ENCODE data around the gene EHMT1.

EHMT1 gene

GRCh38 chr9:137647096-137647714, 28.4 kb downstream of the EHMT1 start:
- DNase-seq, result no peak

DNA sequence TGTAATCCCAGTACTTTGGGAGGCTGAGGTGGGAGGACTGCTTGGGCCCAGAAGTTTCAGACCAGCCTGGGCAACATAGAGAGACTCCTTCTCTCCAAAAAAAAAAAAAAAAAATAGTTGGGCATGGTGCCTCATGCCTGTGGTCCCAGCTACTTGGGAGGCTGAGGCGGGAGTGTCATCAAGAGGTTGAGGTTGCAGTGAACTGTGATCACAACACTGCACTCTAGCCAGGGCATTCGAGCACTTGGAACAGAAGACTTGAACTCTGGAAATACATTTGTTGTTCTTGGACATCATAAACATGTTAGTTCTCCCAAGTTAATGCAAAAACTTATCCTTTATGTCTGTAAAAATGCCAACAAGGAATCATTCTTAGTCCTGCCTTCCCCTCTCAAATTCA, 29.6 kb downstream of the EHMT1 start:
- no peak for DNase-seq

DNA sequence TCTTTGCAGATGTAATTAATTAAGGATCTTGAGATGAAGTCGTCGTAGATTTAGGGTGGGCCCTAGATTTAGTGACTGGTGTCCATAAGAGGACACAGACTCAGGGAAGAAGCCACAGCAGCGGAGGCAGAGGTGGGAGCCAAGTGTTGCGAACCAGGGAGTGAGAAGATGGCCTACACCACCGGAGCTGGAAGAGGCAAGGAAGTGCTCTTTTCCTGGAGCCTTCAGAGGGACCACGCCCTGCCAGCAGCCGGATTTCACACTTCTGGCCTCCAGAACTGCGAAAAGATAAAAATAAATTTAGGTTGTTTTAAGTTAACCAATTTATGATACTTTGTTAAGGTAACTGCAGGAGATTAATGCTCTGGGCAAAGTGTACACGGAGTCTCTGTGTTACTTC, 30.7 kb downstream of the EHMT1 start:
- DNase-seq, result no peak

DNA sequence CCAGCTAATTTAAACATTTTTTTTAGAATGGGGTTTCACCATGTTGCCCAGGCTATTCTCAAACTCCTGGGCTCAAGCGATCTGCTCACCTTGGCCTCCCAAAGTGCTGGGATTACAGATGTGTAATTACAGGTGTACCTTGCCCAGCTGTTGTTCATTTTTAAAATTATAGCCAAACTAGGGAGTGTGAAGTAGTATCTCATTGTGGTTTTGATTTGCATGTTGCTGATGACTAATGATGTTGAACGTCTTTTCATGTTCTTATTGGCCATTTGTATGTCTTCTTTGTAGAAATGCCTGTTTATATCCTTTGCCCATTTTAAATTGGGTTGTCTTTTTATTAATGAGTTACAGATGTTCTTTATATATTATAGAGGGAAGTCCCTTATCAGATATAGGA, 31.5 kb downstream of the EHMT1 start:
- DNase-seq, result no peak

DNA sequence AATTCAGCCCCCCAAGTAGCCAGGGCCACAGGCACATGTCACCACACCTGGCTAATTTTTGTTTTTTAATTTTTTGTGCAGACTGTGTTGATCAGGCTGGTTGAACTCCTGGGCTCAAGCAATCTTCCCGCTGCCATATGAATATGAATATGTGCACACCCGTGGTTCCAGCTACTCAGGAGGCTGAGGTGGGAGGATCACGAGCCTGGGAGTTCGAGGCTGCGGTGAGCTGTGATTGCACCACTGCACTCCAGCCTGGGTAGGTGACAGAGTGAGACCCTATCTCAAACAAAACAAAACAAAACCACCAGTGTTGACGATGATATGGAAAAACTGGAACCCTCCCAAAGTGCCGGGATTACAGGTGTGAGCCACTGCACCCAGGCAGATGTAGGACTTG, 32.0 kb downstream of the EHMT1 start:
- DNase-seq, result no peak

DNA sequence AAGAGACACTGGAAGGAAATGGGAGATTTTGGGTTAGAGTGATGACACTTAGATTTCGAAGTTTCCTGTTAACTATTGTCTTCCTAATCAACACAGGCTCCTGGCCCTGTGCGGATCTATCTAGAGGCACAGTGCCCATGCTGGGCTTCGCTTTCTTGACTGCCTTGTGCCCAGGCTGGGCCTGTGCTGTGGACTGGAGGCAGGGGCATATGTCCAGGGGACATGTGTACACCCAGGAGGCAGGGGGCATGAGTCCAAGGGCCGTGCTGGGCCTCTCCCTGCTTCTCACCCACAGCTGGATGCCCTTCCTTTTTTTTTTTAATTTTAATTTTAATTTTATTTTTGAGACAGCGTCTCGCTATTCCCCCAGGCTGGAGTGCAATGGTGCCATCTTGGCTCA, 37.6 kb downstream of the EHMT1 start:
- no peak for DNase-seq

GRCh38 chr9:137657606-137658005, 38.8 kb downstream of the EHMT1 start:
- DNase-seq, result no peak

DNA sequence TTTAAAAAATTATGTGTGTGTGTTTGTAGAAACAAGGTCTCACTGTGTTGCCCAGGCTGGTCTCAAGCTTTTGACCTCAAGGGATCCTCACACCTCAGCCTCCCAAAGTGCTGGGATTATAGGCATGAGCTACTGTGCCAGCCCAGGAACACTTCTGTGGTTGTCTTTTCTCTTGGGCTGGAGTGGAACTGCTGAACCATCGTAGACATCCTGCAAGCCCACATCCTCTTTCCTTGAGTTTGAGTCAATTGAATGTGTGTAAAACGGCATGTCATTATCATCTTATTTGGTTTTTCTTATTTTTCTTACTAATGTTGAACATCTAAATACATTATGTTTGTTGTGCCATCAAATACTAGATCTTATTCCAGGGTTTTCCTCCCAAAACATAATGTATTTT, 40.0 kb downstream of the EHMT1 start:
- DNase-seq, result no peak

DNA sequence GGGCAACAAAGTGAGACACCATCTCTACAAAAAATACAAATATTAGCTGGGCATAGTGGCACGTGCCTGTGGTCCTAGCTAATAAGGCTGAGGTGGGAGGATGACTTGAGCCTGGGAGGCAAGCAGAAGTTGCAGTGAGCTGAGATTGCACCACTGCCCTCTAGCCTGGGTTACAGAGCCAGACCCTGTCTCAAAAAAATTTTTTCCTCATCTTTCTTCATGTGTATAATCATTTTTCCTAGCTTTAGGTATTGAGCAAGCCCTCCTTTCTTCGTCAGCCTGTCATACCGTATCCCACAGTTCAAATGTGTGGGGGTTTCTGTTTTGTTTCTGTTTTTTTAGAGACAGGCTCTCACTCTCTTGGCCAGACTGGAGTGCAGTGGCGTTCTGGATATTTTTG, 41.3 kb downstream of the EHMT1 start:
- no peak for DNase-seq

DNA sequence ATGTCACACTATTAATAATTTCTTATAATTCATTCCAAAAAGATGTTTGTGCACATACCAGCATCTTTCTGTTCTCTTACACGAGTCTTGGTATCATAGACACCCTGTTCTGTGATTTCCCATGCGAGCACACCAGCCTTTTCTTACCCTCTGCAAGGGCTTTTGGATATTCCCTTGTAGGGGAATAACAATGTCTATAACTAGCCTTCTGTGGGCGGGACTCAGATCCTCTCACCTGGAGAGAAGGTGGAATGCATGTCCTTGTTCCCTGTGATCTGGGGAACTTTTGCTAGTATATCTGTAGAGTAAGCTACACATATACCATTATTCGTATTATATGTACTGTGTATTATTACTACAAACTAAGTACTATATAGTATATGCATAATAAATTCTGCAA, 44.8 kb downstream of the EHMT1 start:
- DNase-seq, result no peak

DNA sequence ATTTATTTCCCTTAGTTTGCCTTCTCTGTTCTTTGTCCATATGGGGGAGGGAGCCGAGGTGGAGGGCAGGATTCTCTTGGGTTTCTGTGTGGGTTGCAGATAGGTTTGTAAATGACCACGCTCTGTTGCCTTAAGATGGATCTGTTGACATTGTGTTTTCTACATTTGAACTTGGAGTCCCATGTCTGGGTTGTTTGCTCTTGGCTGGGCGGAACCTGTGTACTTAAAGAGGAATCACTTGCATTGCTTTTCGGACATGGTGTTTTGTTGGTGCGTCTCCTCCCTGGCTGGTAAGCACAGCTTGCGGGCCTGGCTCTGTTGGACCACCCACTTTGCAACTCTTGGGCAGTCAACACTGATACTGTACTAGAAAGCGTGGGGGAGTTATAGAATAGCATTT, 45.9 kb downstream of the EHMT1 start:
- no peak for DNase-seq

DNA sequence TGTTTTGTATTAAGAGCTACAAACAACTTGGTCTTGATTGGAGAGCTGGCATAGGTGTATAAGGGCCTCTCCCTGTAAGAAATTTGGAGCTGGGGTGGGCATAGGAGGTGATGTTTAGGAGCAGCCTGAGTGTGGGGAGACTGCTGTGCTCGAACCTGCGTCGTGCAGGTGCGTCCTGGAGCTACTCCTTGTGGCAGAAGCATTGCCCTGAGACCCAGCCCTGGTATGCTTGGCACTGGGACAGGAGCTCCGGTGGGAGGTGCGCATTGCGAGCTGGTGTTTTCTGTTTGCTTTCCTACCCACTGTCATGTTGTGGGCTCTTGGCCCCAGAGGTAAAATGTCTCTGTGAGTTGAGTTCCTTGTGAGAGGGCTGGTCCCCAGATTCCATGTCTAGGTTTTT, 46.4 kb downstream of the EHMT1 start:
- no peak for DNase-seq

GRCh38 chr9:137665697-137666512, 47.1 kb downstream of the EHMT1 start:
- DNase-seq, result no peak

DNA sequence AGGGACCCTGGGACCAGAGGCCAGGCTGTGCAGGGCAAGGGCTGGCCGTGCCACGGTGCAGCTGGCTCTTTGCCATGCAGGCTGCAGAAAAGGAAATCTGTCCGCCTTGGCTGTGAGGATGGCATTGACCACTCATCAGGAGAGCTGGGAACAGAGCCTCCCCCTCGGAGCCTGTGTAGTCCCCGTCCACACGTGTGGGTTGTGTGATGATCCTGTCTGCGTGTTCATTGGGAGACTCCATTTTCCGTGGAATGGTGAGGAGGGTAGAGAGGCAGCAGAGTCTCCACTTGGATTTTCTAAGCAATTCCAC, 47.7 kb downstream of the EHMT1 start:
- DNase-seq, result peak; percentile 68

DNA sequence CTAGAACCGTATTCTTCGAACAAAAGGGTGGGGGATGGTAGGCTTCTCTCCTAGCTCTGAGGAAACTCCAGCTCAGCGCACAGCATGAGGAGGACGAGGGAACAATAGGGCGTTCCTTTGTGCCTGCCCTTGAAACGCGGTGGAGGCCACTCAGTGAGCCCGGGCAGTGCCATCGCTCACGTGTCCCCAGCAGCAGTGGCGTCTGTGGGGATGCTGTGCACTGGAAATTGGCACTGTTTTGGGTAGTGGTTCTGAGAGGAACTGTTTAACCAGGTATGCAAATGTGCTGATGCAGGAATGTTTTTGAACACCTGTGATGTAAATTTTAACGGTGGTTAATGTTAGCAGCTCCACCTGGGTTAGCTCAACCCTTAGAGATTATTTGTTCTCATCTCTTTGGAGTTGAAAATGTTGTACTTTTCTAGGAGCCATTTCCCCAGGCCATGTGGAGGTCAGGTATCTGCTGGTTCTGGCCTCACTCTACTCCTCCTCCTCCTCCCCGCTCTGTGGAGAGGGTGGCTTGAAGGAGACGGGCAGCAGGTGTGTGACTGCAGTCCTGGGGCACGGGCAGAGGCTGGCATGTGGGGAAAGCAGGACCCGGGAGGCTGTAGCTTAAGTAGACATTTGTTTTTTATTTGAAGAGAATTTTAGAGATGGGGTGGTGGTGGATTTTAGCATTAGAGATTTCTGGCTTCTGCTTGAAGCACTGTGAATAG, 48.3 kb downstream of the EHMT1 start:
- peak; percentile 94 for DNase-seq

DNA sequence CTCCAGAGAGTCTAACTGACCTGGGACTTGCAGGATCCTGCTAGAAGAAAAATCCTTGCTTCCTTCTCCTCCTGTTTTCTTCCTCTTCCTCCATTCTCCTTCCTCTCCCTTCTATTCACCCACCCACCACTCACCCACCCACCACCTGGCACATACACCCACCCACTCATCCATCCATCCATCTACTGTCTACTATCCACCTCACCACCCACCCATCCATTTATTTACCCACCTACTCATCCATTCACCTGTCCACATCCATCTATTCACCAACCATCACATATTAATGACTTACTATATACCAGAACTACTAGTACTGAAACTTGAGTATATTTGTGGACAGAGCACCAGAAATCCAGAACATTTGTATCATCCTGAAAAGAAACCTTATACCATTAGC, 49.4 kb downstream of the EHMT1 start:
- no peak for DNase-seq

DNA sequence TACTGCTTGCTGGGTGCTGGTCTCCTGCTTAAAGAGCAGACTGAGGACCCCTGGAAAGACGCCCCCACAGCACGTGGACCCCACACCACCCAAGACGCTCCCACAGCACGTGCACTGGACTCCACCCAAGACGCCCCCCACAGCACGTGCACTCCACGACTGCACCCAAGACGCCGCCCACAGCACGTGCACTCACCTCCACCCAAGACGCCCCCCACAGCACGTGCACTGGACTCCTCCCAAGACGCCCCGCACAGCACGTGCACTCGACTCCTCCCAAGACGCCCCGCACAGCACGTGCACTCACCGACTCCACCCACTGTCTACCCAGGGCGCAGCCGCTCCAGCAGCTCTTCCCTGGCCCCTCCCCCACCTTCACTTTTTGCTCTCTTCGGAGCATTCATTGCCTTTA, 50.5 kb downstream of the EHMT1 start:
- no peak for DNase-seq

DNA sequence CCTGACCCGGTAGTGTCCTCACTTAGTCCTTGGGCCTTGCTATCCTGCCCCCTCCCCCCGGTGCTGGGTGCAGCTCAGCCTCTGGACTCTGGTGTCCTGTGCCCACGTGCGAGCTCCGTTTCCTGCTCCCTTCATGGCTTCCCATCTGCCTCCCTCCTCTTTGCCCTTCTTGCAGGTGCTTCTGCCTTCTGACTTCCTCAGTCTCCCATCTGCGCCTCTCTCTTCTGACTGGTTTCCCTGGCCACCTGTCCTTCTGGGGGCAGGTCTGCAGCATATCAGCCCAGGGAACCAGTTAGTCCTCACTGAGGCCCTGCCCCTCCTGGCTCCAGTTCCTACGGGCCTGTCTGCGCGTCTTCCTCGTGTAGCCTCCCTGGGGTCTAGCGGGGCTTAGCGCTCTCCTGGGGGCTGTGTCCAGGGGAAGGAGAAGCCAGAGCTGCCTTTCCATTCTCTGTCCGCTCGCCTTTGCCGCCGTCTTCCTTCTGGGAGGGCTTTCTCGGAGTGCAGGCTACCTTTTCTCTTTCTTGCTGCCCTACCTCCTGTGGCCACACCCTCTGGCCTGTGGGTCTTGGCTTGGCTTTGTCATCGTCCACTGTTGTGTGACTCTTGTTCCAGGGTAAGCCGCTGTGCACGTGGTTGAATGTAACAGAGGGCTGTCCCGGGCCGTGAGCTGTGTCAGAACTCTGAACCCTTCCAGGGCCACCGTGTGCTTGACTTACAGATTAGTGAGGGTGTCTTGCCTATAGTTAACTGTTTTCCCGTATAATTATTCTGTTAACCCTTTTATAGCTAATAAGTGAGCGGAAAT, 51.8 kb downstream of the EHMT1 start:
- no peak for DNase-seq

DNA sequence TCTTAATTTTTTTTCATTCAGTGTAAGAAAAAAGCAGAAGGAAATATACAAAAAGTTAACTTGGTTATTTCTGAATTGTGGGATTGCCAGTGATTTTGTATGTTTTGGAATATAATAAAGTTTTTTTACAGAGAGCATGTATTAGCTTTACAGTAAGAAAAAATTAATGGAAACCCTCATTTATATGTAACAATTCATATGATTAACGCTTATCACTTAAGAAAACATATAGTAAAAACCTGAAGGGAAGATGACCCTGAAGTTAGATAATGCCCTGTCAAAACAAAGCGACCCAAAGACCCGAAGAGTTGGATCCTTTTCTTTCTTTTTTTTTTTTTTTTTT, 52.4 kb downstream of the EHMT1 start:
- DNase-seq, result no peak

GRCh38 chr9:137671721-137672120, 52.9 kb downstream of the EHMT1 start:
- no peak for DNase-seq

DNA sequence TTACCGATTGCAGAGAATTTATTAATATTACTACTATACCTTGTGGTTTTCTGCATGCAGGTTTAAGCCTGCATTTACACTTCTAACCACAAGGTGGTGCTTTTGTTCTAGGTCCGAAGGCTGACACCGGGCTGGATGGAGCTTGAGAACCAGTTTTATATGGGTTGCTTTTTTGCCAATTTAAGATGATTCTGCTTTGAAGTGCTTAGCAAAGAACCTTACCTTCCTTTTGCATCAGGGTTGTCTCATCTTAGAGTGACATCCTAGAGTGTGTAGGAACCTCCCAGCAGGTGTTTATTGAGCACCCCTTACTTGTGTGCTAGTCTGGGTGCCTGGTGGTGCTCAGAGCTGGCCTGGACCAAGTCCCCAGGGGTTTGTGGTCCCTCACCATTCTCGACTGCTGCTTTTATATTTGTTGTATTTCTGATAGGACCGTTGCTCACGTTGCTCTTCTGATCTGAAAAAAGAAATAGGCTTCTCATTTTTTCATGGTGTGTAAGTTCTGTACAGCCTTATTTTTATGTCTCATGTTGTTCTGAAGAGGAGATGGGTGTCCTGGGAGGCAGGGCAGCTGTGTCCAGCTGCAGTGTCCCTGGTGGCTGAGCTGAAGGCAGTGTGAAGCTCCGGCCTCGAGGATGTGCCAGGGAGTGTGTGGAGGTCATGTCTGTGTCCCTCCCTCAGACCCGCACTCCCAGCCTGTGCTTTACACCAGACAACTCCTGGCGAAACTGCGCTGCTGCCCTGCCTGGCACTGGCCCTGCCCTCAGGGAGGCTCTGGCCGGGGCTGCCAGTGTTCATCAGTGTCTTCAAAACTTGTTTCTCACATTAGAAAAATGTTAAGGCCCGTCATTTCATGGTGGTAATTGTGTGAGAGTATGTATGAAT, 54.3 kb downstream of the EHMT1 start:
- DNase-seq, result peak; percentile 66

GRCh38 chr9:137673886-137674285, 55.1 kb downstream of the EHMT1 start:
- no peak for DNase-seq

All from DMS79 (cell line).